HEK293 (cell line): ENCODE data around the gene SLC16A11.

ENCODE experiments used
- CTCF ChIA-PET: fragments of 350-600 bp; formaldehyde crosslinking; extraction: SDS; loops from one replicate; lab custom pipeline; 2021; ENCODE audit warnings: antibody characterized with exemption; lab: Yijun Ruan, JAX
- POLR2A ChIA-PET: fragments of 300-600 bp; formaldehyde crosslinking; extraction: SDS; loops from one replicate; lab custom pipeline; 2020; ENCODE audit warnings: antibody characterized with exemption, inconsistent platforms; lab: Yijun Ruan, JAX
- H3K27ac ChIP-seq: fragments of 200-500 bp; sonication (Bioruptor generic); 2 replicates; pipeline ENCODE4 v1.5.1; 2014; ENCODE audit warnings: low read depth, low read length, control low read depth, inconsistent platforms; ENCODE audit errors: extremely low read depth
- H3K36me3 ChIP-seq, 2 experiments: fragments of 200-500 bp in 1 of 2; sonication (Bioruptor generic) in 1 of 2; 1 replicate in 1 of 2; 2 replicates in 1 of 2; pipeline ENCODE4 v1.5.1; 2014 to 2017; ENCODE audit warnings: inconsistent platforms in 2 of 2, low read length in 2 of 2; ENCODE audit not compliant: control insufficient read depth in 2 of 2, insufficient read depth in 1 of 2
- H3K4me1 ChIP-seq: fragments of 200-500 bp; sonication (Bioruptor generic); 2 replicates; pipeline ENCODE4 v1.5.1; 2014; ENCODE audit warnings: mild to moderate bottlenecking, low read length, inconsistent platforms; ENCODE audit not compliant: control insufficient read depth, insufficient read depth
- H3K4me3 ChIP-seq: 2 replicates; pipeline ENCODE4 v1.5.1; 2011; ENCODE audit warnings: low read depth, mild to moderate bottlenecking, control low read depth, low read length, moderate library complexity
- H3K9me3 ChIP-seq: fragments of 200-500 bp; sonication (Bioruptor generic); 2 replicates; pipeline ENCODE4 v1.5.1; 2014; ENCODE audit warnings: low read depth, low read length, inconsistent platforms; ENCODE audit not compliant: control insufficient read depth, insufficient read depth
- HOXD13 ChIP-seq: sonication (generic); formaldehyde crosslinking; IDR thresholded peaks from 2 replicates; pipeline ENCODE4 v1.8.0; 2022; ENCODE audit warnings: missing genetic modification reagents, borderline replicate concordance
- MEIS1 ChIP-seq: sonication (generic); formaldehyde crosslinking; IDR thresholded peaks from 2 replicates; pipeline ENCODE4 v1.8.1; 2022; ENCODE audit warnings: missing genetic modification reagents, mild to moderate bottlenecking, borderline replicate concordance
- OVOL3 ChIP-seq: fragments of 450-650 bp; formaldehyde crosslinking; IDR thresholded peaks from 2 replicates; pipeline ENCODE4 v1.5.1; 2016; ENCODE audit warnings: missing biosample characterization, missing genetic modification characterization
- SP3 ChIP-seq: fragments of 450-650 bp; formaldehyde crosslinking; IDR thresholded peaks from 2 replicates; pipeline ENCODE4 v1.5.1; 2016; ENCODE audit warnings: missing biosample characterization, missing genetic modification characterization
- SP7 ChIP-seq: fragments of 450-650 bp; formaldehyde crosslinking; IDR thresholded peaks from 2 replicates; pipeline ENCODE4 v1.5.1; 2016; ENCODE audit warnings: missing biosample characterization, missing genetic modification characterization
- ZBTB10 ChIP-seq: fragments of 450-650 bp; formaldehyde crosslinking; IDR thresholded peaks from 2 replicates; pipeline ENCODE4 v1.5.1; 2016; ENCODE audit warnings: missing biosample characterization, missing genetic modification characterization
- ZBTB8A ChIP-seq: fragments of 450-650 bp; formaldehyde crosslinking; IDR thresholded peaks from 2 replicates; pipeline ENCODE4 v1.5.1; 2016; ENCODE audit warnings: missing biosample characterization, missing genetic modification characterization
- ZNF157 ChIP-seq: fragments of 450-650 bp; formaldehyde crosslinking; IDR thresholded peaks from 2 replicates; pipeline ENCODE4 v1.5.1; 2016; ENCODE audit warnings: missing biosample characterization, missing genetic modification characterization
- ZNF169 ChIP-seq: fragments of 450-650 bp; formaldehyde crosslinking; IDR thresholded peaks from 2 replicates; pipeline ENCODE4 v1.5.1; 2016; ENCODE audit warnings: missing biosample characterization, missing genetic modification characterization
- ZNF19 ChIP-seq: fragments of 450-650 bp; formaldehyde crosslinking; IDR thresholded peaks from 2 replicates; pipeline ENCODE4; 2016; ENCODE audit warnings: missing biosample characterization, missing genetic modification characterization, low read depth
- ZNF214 ChIP-seq: fragments of 450-650 bp; formaldehyde crosslinking; IDR thresholded peaks from 2 replicates; pipeline ENCODE4 v1.5.1; 2017; ENCODE audit warnings: missing biosample characterization, mild to moderate bottlenecking, missing genetic modification characterization, borderline replicate concordance
- ZNF354C ChIP-seq: fragments of 450-650 bp; formaldehyde crosslinking; IDR thresholded peaks from 2 replicates; pipeline ENCODE4 v1.5.1; 2016; ENCODE audit warnings: missing biosample characterization, missing genetic modification characterization, low read depth, borderline replicate concordance
- ZNF391 ChIP-seq: fragments of 450-650 bp; formaldehyde crosslinking; IDR thresholded peaks from 2 replicates; pipeline ENCODE4 v1.5.1; 2016; ENCODE audit warnings: low read depth, missing biosample characterization, missing genetic modification characterization, borderline replicate concordance
- ZNF549 ChIP-seq: fragments of 450-650 bp; IDR thresholded peaks from 2 replicates; pipeline ENCODE4 v1.5.1; 2018; ENCODE audit warnings: missing biosample characterization, missing genetic modification characterization, mild to moderate bottlenecking, inconsistent platforms, moderate library complexity
- ZNF596 ChIP-seq: fragments of 450-650 bp; IDR thresholded peaks from 2 replicates; pipeline ENCODE4 v1.5.0; 2018; ENCODE audit warnings: missing biosample characterization, mild to moderate bottlenecking, missing genetic modification characterization, moderate library complexity
- ZNF692 ChIP-seq: fragments of 450-650 bp; formaldehyde crosslinking; IDR thresholded peaks from 2 replicates; pipeline ENCODE4 v1.5.1; 2016; ENCODE audit warnings: missing biosample characterization, missing genetic modification characterization
- ZNF747 ChIP-seq: fragments of 450-650 bp; formaldehyde crosslinking; IDR thresholded peaks from 2 replicates; pipeline ENCODE4 v1.5.1; 2016; ENCODE audit warnings: missing biosample characterization, missing genetic modification characterization
- ZNF785 ChIP-seq: fragments of 450-650 bp; formaldehyde crosslinking; IDR thresholded peaks from 2 replicates; pipeline ENCODE4 v1.5.1; 2016; ENCODE audit warnings: missing biosample characterization, missing genetic modification characterization
- ZNF792 ChIP-seq: fragments of 450-650 bp; formaldehyde crosslinking; IDR thresholded peaks from 2 replicates; pipeline ENCODE4 v1.5.1; 2016; ENCODE audit warnings: missing biosample characterization, missing genetic modification characterization
- ZSCAN23 ChIP-seq: fragments of 450-650 bp; formaldehyde crosslinking; IDR thresholded peaks from 2 replicates; pipeline ENCODE4 v1.5.1; 2016; ENCODE audit warnings: missing biosample characterization, missing genetic modification characterization
- TF ChIP-seq, protein P1 (sequence below): fragments of 450-650 bp; IDR thresholded peaks from 2 replicates; pipeline ENCODE4 v1.5.1; 2018; ENCODE audit warnings: missing biosample characterization, mild to moderate bottlenecking, missing genetic modification characterization
- TF ChIP-seq, protein P2 (sequence below): fragments of 450-650 bp; formaldehyde crosslinking; conservative IDR thresholded peaks from 2 replicates; pipeline ENCODE4 v1.5.1; 2016; ENCODE audit warnings: low read depth, missing biosample characterization, missing genetic modification characterization

SLC16A11 gene

DNA sequence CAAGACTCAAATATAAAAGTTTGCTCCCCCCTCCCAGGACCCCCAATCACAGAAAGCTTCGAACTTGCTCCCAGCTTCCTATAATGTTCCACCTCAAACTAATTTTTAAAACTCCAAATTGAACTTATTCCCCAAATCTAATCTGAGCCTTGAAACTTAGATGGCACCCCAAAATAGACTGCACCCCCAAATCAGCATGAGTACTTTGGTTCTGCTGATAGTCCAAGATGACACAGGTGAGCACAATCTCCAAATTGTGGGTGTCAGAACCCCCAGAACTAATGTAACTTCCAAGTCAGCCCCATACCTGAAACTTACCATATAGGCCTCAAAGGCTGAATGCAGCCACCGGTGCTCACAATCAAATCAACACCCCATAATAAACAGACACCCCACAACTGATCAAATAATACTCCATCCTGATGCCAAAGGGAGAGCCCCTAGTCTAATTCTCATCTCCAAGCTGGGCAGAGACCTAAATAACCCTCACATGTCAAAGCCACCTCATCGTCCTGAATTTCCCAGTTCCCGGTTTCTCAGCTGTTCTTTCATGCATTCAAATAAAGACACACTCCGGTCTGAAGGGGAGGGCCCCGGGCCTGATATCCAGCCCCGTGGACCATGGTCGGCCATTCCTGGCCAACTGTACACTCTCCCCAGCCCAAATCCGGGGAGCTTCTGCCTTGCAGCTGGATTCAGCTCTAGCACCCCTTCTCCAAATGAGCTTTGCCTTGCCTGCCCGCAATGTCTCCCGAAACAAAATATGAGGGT lies 22.8 kb downstream of the SLC16A11 start:
- POLR2A ChIA-PET, result interaction anchor here (0.5 to 1.2 kb wide), 2 partner anchors 14 to 28 kb away, joined by 3 read pairs; partner anchors contain the start of gene SLC16A13
- TF ChIP-seq ZNF692 (no peak), ZNF157 (tag by site-specific recombination) (peak; percentile 68), ZBTB10 (tag by site-specific recombination) (peak; percentile 97)
- peaks cover 0 to 16% of the 10 kb centered on the region in 2 experiments; a peak in 1 of 3 replicates for H3K36me3 ChIP-seq
- no peak overlapping the region for H3K4me3 ChIP-seq
- CTCF ChIA-PET, result interaction anchor here (0.6 to 3.1 kb wide), 38 partner anchors 9 to 1489 kb away, joined by 3 to 35 read pairs (median 5); partner anchors contain the start of genes CLEC10A, RNASEK and SLC16A13
- no peak overlapping the region for H3K27ac ChIP-seq
- H3K4me1 ChIP-seq, result peaks cover 3% of the 10 kb centered on the region; the same call in 1 of the 2 replicates
- no peaks in the 10 kb centered on the region for H3K9me3 ChIP-seq

DNA sequence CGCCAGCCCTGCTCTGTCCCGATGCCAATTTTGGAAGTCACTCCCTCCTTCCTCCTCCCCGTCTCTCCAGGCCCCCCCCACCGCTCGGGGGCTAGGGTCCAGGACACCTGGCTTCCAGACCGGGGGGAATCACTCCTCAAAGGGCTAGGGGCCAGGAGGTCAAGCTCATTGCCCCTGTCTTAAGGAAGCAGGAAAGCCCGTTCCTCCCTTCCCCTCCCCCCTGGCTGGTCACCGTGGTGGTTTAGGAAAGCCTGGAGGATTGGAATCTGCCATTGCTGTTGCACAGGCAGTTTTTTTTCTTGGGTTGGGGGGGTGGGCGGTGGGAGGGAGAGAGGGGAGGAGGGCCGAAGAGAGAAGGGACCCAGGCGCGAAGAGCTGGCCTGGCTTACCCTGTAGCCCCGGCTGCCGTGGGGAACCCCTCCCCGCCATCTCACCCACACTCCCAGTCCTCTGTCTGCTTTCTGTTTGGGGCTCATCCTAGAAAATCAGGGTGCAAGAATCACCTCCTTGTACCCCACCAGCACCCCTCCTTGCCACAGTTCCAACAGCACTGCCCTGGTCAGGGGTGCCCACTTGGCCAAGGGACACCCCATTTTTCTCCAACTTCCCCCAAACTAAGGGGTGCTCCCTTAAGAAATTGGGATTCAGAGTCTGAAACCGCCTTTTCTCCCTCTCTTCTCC lies 23.9 kb downstream of the SLC16A11 start:
- Histone ChIP-seq H3K4me1 (peaks cover 6% of the 10 kb centered on the region; the same call in 1 of the 2 replicates), H3K36me3 (peaks cover 0 to 16% of the 10 kb centered on the region in 2 experiments; a peak in 1 of 3 replicates), H3K27ac (peak overlapping the region; percentile 54), H3K9me3 (no peaks in the 10 kb centered on the region), H3K4me3 (peak overlapping the region; percentile 41)
- CTCF ChIA-PET, result interaction anchor here (0.6 to 3.1 kb wide), 9 partner anchors 12 to 354 kb away, joined by 3 to 35 read pairs (median 12); no protein-coding TSS in a partner anchor
- POLR2A ChIA-PET, result no interaction called here
- TF ChIP-seq ZNF214 (tag by site-specific recombination) (no peak), ZNF596 (tag by site-specific recombination) (no peak), MEIS1 (no peak), ZNF169 (no peak), ZNF792 (tag by site-specific recombination) (no peak), ZBTB8A (no peak), SP7 (tag by site-specific recombination) (no peak), ZNF391 (no peak), HOXD13 (no peak), ZSCAN23 (tag by site-specific recombination) (no peak), ZNF785 (tag by site-specific recombination) (no peak), ZNF747 (no peak), SP3 (tag by site-specific recombination) (peak; percentile 70), ZNF549 (no peak), ZNF19 (tag by site-specific recombination) (no peak), ZNF354C (tag by site-specific recombination) (no peak), OVOL3 (tag by site-specific recombination) (no peak)
- TF ChIP-seq, protein P1, sequence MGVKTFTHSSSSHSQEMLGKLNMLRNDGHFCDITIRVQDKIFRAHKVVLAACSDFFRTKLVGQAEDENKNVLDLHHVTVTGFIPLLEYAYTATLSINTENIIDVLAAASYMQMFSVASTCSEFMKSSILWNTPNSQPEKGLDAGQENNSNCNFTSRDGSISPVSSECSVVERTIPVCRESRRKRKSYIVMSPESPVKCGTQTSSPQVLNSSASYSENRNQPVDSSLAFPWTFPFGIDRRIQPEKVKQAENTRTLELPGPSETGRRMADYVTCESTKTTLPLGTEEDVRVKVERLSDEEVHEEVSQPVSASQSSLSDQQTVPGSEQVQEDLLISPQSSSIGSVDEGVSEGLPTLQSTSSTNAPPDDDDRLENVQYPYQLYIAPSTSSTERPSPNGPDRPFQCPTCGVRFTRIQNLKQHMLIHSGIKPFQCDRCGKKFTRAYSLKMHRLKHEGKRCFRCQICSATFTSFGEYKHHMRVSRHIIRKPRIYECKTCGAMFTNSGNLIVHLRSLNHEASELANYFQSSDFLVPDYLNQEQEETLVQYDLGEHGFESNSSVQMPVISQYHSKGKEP (tag by site-specific recombination), result no peak
- TF ChIP-seq, protein P2, sequence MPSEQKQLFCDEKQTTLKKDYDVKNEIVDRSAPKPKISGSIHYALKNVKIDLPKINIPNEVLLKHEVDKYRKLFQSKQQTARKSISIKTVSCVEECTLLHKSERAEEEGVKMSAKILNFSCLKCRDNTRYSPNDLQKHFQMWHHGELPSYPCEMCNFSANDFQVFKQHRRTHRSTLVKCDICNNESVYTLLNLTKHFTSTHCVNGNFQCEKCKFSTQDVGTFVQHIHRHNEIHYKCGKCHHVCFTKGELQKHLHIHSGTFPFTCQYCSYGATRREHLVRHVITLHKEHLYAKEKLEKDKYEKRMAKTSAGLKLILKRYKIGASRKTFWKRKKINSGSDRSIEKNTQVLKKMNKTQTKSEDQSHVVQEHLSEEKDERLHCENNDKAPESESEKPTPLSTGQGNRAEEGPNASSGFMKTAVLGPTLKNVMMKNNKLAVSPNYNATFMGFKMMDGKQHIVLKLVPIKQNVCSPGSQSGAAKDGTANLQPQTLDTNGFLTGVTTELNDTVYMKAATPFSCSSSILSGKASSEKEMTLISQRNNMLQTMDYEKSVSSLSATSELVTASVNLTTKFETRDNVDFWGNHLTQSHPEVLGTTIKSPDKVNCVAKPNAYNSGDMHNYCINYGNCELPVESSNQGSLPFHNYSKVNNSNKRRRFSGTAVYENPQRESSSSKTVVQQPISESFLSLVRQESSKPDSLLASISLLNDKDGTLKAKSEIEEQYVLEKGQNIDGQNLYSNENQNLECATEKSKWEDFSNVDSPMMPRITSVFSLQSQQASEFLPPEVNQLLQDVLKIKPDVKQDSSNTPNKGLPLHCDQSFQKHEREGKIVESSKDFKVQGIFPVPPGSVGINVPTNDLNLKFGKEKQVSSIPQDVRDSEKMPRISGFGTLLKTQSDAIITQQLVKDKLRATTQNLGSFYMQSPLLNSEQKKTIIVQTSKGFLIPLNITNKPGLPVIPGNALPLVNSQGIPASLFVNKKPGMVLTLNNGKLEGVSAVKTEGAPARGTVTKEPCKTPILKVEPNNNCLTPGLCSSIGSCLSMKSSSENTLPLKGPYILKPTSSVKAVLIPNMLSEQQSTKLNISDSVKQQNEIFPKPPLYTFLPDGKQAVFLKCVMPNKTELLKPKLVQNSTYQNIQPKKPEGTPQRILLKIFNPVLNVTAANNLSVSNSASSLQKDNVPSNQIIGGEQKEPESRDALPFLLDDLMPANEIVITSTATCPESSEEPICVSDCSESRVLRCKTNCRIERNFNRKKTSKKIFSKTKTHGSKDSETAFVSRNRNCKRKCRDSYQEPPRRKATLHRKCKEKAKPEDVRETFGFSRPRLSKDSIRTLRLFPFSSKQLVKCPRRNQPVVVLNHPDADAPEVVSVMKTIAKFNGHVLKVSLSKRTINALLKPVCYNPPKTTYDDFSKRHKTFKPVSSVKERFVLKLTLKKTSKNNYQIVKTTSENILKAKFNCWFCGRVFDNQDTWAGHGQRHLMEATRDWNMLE, result no peak
